GM18907 (cell line): ENCODE measurements around the gene SETD2.
"Not testable (repeated sequence)": the region's sequence is repeated elsewhere in the genome, so short reads cannot be mapped to it uniquely, and the experiment has no call there.

Experiments used
- ATAC-seq: cut with Tn5 transposase; IDR thresholded peaks from one replicate; pipeline ENCODE4 v1.9.1; 2021; ENCODE audit warnings: mild to moderate bottlenecking, moderate library complexity; ENCODE audit not compliant: unreplicated experiment

Gene SETD2

DNA sequence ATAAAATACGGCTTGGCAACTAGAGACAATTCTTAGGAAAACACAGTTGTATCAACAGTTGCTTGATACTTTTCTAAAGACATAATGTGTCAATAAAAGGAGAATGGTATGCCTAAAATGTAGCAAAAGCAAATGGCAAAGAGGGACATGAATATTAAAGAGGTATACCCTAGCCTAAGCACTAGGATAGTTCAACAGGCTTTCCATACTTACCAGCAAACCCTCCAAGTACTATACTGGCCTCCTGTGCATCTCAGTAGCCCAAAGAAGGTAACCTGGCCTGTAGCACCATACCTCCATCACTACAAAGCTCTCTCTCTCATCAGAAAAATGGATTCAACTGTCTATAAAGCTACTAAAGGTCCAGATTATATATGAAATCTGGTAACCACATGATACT is 7.5 kb downstream of the SETD2 start:
- ATAC-seq, result no peak

DNA sequence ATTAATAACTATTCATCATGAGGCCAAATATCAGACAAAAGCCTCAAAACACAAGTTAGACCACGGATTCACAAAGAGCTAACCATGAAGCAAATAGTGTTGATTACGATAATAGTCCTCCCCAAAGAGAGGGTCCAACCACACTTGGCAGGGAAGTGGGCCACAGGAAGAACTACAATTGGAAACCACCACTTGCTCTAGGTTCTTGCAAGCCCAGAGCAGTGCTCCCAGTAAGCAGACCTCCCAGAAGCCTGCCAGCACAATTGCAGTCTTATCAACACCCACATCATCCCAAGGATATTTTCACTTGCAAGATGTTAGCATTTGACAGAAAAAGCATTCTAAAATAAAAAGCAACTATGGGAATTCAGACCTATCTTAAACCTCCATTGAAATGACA is 11.3 kb downstream of the SETD2 start:
- ATAC-seq, result no peak

DNA sequence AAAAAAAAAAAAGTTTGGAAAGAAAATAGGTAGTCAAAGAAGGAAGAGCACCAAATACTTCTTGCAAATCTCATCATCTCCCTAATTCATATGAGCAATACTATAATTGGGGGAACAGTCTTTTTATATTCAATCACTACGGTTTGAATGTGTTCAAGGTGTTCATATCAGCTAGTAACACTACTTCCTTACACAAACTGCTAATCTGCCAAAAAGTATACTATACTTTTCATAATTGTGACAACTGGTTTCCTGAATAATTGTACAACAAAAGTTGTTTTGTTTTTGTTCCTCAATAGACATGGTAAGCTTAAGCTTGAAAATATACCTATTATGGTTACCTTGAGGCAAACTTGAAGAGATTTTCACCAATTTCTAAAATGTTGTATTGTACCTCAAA is 12.1 kb downstream of the SETD2 start:
- ATAC-seq, result no peak

GRCh38 chr3:47149339-47149933 is 14.5 kb downstream of the SETD2 start:
- ATAC-seq, result no peak

GRCh38 chr3:47145272-47145671 is 18.6 kb downstream of the SETD2 start:
- ATAC-seq, result no peak

- ATAC-seq, result no peak
Measured at GRCh38 chr3:47143068-47143467, 20.8 kb downstream of the SETD2 start.

GRCh38 chr3:47142536-47142935 is 21.4 kb downstream of the SETD2 start:
- ATAC-seq, result not testable (repeated sequence)

GRCh38 chr3:47140973-47141461 is 22.9 kb downstream of the SETD2 start:
- peak; percentile 88 for ATAC-seq

DNA sequence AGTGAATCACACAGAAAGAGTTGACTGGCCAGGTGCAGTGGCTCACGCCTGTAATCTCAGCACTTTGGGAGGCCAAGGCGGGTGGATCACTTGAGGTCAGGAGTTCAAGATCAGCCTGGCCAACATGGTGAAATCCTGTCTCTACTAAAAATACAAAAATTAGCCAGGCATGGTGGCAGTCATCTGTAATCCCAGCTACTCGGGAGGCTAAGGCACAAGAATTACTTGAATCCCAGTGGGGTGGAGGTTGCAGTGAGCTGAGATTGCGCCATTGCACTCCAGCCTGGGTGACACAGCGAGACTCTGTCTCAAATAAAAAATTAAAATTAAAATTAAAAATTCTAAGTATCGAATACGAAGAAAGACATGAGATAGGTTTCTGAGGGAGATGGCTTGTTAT is 23.4 kb downstream of the SETD2 start:
- ATAC-seq, result not testable (repeated sequence)

- no peak for ATAC-seq
Measured at GRCh38 chr3:47134311-47134710, 29.6 kb downstream of the SETD2 start.

DNA sequence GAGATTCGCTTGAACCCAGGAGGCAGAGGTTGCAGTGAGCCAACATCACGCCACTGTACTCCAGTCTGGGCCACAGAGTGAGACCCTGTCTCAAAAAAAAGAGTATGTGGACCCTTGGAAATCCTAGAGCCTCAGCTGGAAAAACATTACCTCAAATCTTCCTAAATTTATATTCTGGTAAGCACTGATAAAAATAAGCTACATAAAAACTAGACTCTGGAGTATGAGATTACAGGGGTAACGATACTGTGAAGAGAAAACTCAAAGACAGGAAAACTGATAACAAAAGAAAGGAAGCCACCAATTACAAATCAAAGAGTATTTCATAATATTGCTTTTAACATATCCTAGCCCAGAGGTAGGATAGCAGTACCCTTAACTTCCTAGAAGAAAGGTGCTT is 30.3 kb downstream of the SETD2 start:
- no peak for ATAC-seq

GRCh38 chr3:47130557-47130956 is 33.4 kb downstream of the SETD2 start:
- no peak for ATAC-seq

GRCh38 chr3:47128137-47128536 is 35.8 kb downstream of the SETD2 start:
- ATAC-seq, result no peak

GRCh38 chr3:47123857-47124256 is 40.1 kb downstream of the SETD2 start:
- no peak for ATAC-seq

- no peak for ATAC-seq
Measured at GRCh38 chr3:47121409-47121808, 42.5 kb downstream of the SETD2 start.

- no peak for ATAC-seq
Measured at GRCh38 chr3:47120138-47120537, 43.8 kb downstream of the SETD2 start.

- ATAC-seq, result not testable (repeated sequence)
Measured at GRCh38 chr3:47119387-47119786, 44.5 kb downstream of the SETD2 start.

- ATAC-seq, result no peak
Measured at GRCh38 chr3:47117807-47118364, 46.0 kb downstream of the SETD2 start.

- not testable (repeated sequence) for ATAC-seq
Measured at GRCh38 chr3:47115524-47115923, 48.4 kb downstream of the SETD2 start.

- no peak for ATAC-seq
Measured at GRCh38 chr3:47113669-47114365, 50.1 kb downstream of the SETD2 start.

GRCh38 chr3:47112997-47113396 is 50.9 kb downstream of the SETD2 start:
- no peak for ATAC-seq

GRCh38 chr3:47109393-47109792 is 54.5 kb downstream of the SETD2 start:
- no peak for ATAC-seq
